DND-41 (cell line): Measurements from ENCODE around the gene DZANK1.

Experiments
- CTCF ChIP-seq: IDR thresholded peaks from 2 replicates; pipeline ENCODE4 v1.5.1; 2012; ENCODE audit warnings: borderline replicate concordance, low read length, moderate library complexity, mild to moderate bottlenecking; ENCODE audit not compliant: poor library complexity, severe bottlenecking; ENCODE audit errors: extremely low read depth
- EZH2 ChIP-seq: IDR thresholded peaks from 3 replicates; pipeline ENCODE4 v1.6.1; 2012; ENCODE audit warnings: borderline replicate concordance, low read depth, mild to moderate bottlenecking, moderate library complexity, low read length, inconsistent platforms; ENCODE audit not compliant: severe bottlenecking

GRCh38 chr20:18440403-18440802, 26.4 kb downstream of the DZANK1 start:
- TF ChIP-seq EZH2: no peak
- no peak for TF ChIP-seq CTCF
